NCI-H1048 (cell line): Measurements from ENCODE around the gene NPTX1.

Source experiments
- DNase-seq: peaks from one replicate; lab custom pipeline; 2025; lab: John Stamatoyannopoulos, UW

NPTX1 gene

GRCh38 chr17:80478487-80479245 is 2.3 kb upstream of the NPTX1 start:
- no peak for DNase-seq

GRCh38 chr17:80477647-80478478 is 1.5 kb upstream of the NPTX1 start:
- no peak for DNase-seq

- no peak for DNase-seq
Measured at GRCh38 chr17:80476877-80477646, 655 bp upstream of the NPTX1 start.

GRCh38 chr17:80474961-80475909 is 1.2 kb downstream of the NPTX1 start:
- no peak for DNase-seq

- no peak for DNase-seq
Measured at GRCh38 chr17:80474231-80474960, 2.0 kb downstream of the NPTX1 start.

- DNase-seq = no peak
Measured at GRCh38 chr17:80473701-80474100, 2.7 kb downstream of the NPTX1 start.

GRCh38 chr17:80472996-80473395 is 3.4 kb downstream of the NPTX1 start:
- no peak for DNase-seq

GRCh38 chr17:80471922-80472321 is 4.5 kb downstream of the NPTX1 start:
- DNase-seq = no peak

GRCh38 chr17:80470603-80471002 is 5.8 kb downstream of the NPTX1 start:
- no peak for DNase-seq

GRCh38 chr17:80469667-80470066 is 6.7 kb downstream of the NPTX1 start:
- DNase-seq = no peak

GRCh38 chr17:80468781-80469493 is 7.5 kb downstream of the NPTX1 start:
- DNase-seq = no peak

GRCh38 chr17:80468242-80468641 is 8.2 kb downstream of the NPTX1 start:
- DNase-seq = no peak

GRCh38 chr17:80466188-80466705 is 10.2 kb downstream of the NPTX1 start:
- no peak for DNase-seq

GRCh38 chr17:80465327-80465974 is 11.0 kb downstream of the NPTX1 start:
- no peak for DNase-seq

- DNase-seq = no peak
Measured at GRCh38 chr17:80464486-80464885, 11.9 kb downstream of the NPTX1 start.

GRCh38 chr17:80463784-80464400 is 12.5 kb downstream of the NPTX1 start:
- no peak for DNase-seq

GRCh38 chr17:80461528-80462160 is 14.8 kb downstream of the NPTX1 start:
- no peak for DNase-seq

GRCh38 chr17:80460429-80460834 is 16.0 kb downstream of the NPTX1 start:
- no peak for DNase-seq
